Endothelial cell (in vitro differentiated cells): ENCODE measurements around the gene HDAC4. TPM values are rescaled to one million over a fixed set of nuclear protein-coding genes. Genes with fewer than 3 reads are reported as not detected.

Experiments
- DNase-seq: peaks from one replicate; pipeline ENCODE4 v3.0.0; 2021; ENCODE audit warnings: low spot score
- H3K27ac Mint-ChIP-seq: one replicate; pipeline ENCODE4 v1.8.0; 2021; ENCODE audit warnings: mixed read lengths, inconsistent platforms; ENCODE audit not compliant: unreplicated experiment
- H3K27me3 Mint-ChIP-seq: one replicate; pipeline ENCODE4 v1.8.0; 2021; ENCODE audit warnings: mild to moderate bottlenecking, moderate library complexity, mixed read lengths, inconsistent platforms; ENCODE audit not compliant: unreplicated experiment
- H3K36me3 Mint-ChIP-seq: one replicate; pipeline ENCODE4 v1.8.0; 2021; ENCODE audit warnings: mild to moderate bottlenecking, low read depth, mixed read lengths, inconsistent platforms; ENCODE audit not compliant: unreplicated experiment
- H3K4me1 Mint-ChIP-seq: one replicate; pipeline ENCODE4 v1.8.0; 2021; ENCODE audit warnings: mild to moderate bottlenecking, mixed read lengths, inconsistent platforms; ENCODE audit not compliant: unreplicated experiment
- H3K4me3 Mint-ChIP-seq: one replicate; pipeline ENCODE4 v1.8.0; 2021; ENCODE audit warnings: mild to moderate bottlenecking, mixed read lengths, inconsistent platforms; ENCODE audit not compliant: unreplicated experiment
- H3K9me3 Mint-ChIP-seq: one replicate; pipeline ENCODE4 v1.8.0; 2021; ENCODE audit warnings: mixed read lengths, inconsistent platforms; ENCODE audit not compliant: unreplicated experiment
- total RNA-seq: library from RNA; stranded (reverse); fragmentation: NEBNext Ultra II Directional; extraction: Animal tissue kit (Norgen Biotek cat#: 25700); gene quantifications from one replicate; pipeline ENCODE4 v1.2.1, GENCODE V29; 2021; ENCODE audit not compliant: unreplicated experiment
- TF ChIP-seq, protein P1 (sequence below): fragments of 200-600 bp; sonication (generic); IDR thresholded peaks from one replicate; pipeline ENCODE4 v1.5.0; 2021; ENCODE audit warnings: antibody characterized with exemption; ENCODE audit not compliant: unreplicated experiment

Gene HDAC4
- total RNA-seq, 1 donor from 2014 or later, result 26.0 TPM

DNA sequence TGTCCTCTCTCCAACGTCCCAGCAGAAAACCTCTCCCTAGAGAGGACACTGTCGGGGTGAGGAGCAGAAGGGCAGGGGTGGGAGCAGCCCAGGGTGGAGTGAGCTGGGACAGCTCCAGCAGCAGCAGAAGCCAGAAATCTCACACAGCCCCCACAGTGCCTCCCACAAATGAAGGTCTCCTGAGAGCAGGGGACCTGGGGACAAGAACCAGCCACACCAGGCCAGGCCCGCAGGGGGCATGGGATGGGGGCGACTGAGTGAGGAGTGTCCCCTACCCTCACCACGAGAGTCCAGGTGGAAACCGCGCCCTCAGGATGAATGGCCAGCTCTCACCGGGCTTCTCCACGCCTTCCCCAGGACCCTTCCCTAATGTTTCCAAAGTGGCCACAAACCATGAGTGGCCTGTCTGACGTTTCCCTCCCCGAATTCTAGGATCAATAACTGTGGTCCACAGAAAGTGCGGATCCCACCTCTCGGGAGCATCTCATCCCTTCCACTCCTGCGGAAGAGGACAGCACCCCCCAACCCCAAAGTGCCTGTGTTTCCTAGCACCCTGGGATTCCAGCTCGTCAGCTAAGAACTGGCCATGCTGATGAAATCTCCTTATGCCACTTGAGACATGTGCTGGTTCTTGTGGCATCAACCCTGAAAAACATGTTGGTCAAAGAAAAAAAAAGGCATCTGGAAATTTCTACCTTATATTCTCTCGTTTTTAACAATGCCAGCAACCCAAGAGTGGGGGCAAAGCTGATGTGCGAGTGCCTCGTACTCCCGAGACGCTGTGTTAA is 121.1 kb downstream of the HDAC4 start:
- no peaks in the 10 kb centered on the region for H3K36me3 Mint-ChIP-seq
- H3K4me3 Mint-ChIP-seq, result no peak overlapping the region
- TF ChIP-seq, protein P1, sequence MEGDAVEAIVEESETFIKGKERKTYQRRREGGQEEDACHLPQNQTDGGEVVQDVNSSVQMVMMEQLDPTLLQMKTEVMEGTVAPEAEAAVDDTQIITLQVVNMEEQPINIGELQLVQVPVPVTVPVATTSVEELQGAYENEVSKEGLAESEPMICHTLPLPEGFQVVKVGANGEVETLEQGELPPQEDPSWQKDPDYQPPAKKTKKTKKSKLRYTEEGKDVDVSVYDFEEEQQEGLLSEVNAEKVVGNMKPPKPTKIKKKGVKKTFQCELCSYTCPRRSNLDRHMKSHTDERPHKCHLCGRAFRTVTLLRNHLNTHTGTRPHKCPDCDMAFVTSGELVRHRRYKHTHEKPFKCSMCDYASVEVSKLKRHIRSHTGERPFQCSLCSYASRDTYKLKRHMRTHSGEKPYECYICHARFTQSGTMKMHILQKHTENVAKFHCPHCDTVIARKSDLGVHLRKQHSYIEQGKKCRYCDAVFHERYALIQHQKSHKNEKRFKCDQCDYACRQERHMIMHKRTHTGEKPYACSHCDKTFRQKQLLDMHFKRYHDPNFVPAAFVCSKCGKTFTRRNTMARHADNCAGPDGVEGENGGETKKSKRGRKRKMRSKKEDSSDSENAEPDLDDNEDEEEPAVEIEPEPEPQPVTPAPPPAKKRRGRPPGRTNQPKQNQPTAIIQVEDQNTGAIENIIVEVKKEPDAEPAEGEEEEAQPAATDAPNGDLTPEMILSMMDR, result no peak
- no peaks in the 10 kb centered on the region for H3K9me3 Mint-ChIP-seq
- no peak overlapping the region for H3K27ac Mint-ChIP-seq
- H3K4me1 Mint-ChIP-seq, result peaks cover 7% of the 10 kb centered on the region
- H3K27me3 Mint-ChIP-seq, result peaks cover under 1% of the 10 kb centered on the region
- no peak for DNase-seq

DNA sequence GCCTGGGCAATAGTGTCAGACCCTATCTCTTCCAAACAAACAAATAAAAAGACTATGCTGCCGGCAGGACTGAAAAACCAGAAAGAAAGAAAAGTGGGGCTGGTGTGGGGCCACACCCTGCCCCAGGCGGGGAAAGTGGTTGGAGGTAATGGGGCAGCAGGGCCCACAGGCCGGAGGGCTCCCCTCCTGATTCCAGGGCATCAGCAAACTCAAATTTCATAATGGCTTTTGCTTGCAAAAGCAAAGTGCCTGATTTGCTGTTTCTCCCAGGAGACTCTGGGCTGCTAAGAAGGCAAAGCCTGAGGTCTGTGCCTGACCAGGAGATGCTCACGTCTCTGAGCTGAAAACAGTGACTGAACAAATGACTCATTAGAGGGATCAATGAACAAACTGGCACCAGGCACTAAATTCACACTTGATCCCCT is 121.9 kb downstream of the HDAC4 start:
- H3K4me1 Mint-ChIP-seq, result peaks cover 6% of the 10 kb centered on the region
- H3K4me3 Mint-ChIP-seq, result no peak overlapping the region
- DNase-seq, result no peak
- H3K9me3 Mint-ChIP-seq, result no peaks in the 10 kb centered on the region
- TF ChIP-seq, protein P1, result no peak
- H3K27ac Mint-ChIP-seq, result no peak overlapping the region
- peaks cover 1% of the 10 kb centered on the region for H3K27me3 Mint-ChIP-seq
- H3K36me3 Mint-ChIP-seq, result no peaks in the 10 kb centered on the region

- H3K27ac Mint-ChIP-seq, result no peak overlapping the region
Measured at GRCh38 chr2:239278361-239278760, 122.5 kb downstream of the HDAC4 start.

GRCh38 chr2:239277401-239278085 is 123.3 kb downstream of the HDAC4 start:
- DNase-seq, result no peak
- no peaks in the 10 kb centered on the region for H3K9me3 Mint-ChIP-seq
- no peak overlapping the region for H3K4me3 Mint-ChIP-seq
- H3K4me1 Mint-ChIP-seq, result peaks cover 14% of the 10 kb centered on the region
- TF ChIP-seq, protein P1, result no peak
- peaks cover 1% of the 10 kb centered on the region for H3K27me3 Mint-ChIP-seq
- peak overlapping the region; percentile 13 for H3K27ac Mint-ChIP-seq
- H3K36me3 Mint-ChIP-seq, result no peaks in the 10 kb centered on the region

More at GRCh38 chr2:239278361-239278760, 122.5 kb downstream of the HDAC4 start:
- peaks cover 5% of the 10 kb centered on the region for H3K4me1 Mint-ChIP-seq
- H3K9me3 Mint-ChIP-seq, result no peaks in the 10 kb centered on the region
- H3K36me3 Mint-ChIP-seq, result no peaks in the 10 kb centered on the region
- H3K27me3 Mint-ChIP-seq, result peaks cover 1% of the 10 kb centered on the region
- no peak for DNase-seq
- H3K4me3 Mint-ChIP-seq, result no peak overlapping the region
- TF ChIP-seq, protein P1, result no peak

- Mint-ChIP-seq H3K27me3 (peaks cover 1% of the 10 kb centered on the region), H3K9me3 (no peaks in the 10 kb centered on the region), H3K4me3 (no peak overlapping the region), H3K27ac (no peak overlapping the region), H3K4me1 (peaks cover 18% of the 10 kb centered on the region), H3K36me3 (no peaks in the 10 kb centered on the region)
- TF ChIP-seq, protein P1, result peak; percentile 32
- no peak for DNase-seq
Measured at GRCh38 chr2:239276851-239277250, 124.0 kb downstream of the HDAC4 start.
